GM23248 (cell line): ENCODE measurements around the gene SH2D1B.

Experiments used
- EZH2 ChIP-seq: fragments of 200-600 bp; sonication (generic); IDR thresholded peaks from 2 replicates; pipeline ENCODE4 v1.6.1; 2018; ENCODE audit warnings: antibody characterized with exemption, mild to moderate bottlenecking; ENCODE audit not compliant: insufficient read depth, poor library complexity, severe bottlenecking
- EZH2phosphoT487 ChIP-seq: fragments of 200-600 bp; sonication (generic); IDR thresholded peaks from 2 replicates; pipeline ENCODE4 v1.6.1; 2018; ENCODE audit warnings: antibody characterized with exemption, moderate library complexity, mild to moderate bottlenecking, low read depth; ENCODE audit not compliant: insufficient read depth

- TF ChIP-seq EZH2phosphoT487 (no peak), EZH2 (no peak)
Observed at GRCh38 chr1:162406811-162407210, 5.1 kb downstream of the SH2D1B start.
